ENCODE results near the gene ABCG8. TPM values are rescaled to one million over a fixed set of nuclear protein-coding genes. Genes with fewer than 3 reads are reported as not detected.

Gene ABCG8
- total and polyA plus RNA-seq, 10 of the 15 experiments (the other 5 are each of a cell fraction or from before 2014, with no cell fraction given) = not detected

GRCh38 chr2:43818761-43819160 lies 20.0 kb upstream of the ABCG8 start:
- no peak for FAIRE-seq
- DNase-seq (ENCODE audit: low read depth, low spot score) = no peak
- no TSS peak for BruUV-seq (replicated peaks)
- Histone ChIP-seq H3K9me3 (replicated peaks; ENCODE audit: control insufficient read depth, insufficient read depth, low read length) (no peaks in the 10 kb centered on the region), H3K27ac (ENCODE audit: control insufficient read depth, insufficient read depth) (no peak overlapping the region), H2AFZ (ENCODE audit: control insufficient read depth, low read depth, low read length) (no peak overlapping the region), H3K36me3 (ENCODE audit: control insufficient read depth in 2 of 2, insufficient read depth in 2 of 2, low read length in 1 of 2) (no peaks in the 10 kb centered on the region), H3K27me3 (replicated peaks in 1 of 2; ENCODE audit: control insufficient read depth in 2 of 2, insufficient read depth in 2 of 2, low read length in 1 of 2) (no peaks in the 10 kb centered on the region), H3K4me1 (ENCODE audit: control insufficient read depth, insufficient read depth, low read length) (no peaks in the 10 kb centered on the region), H3K79me2 (ENCODE audit: control insufficient read depth, insufficient read depth, low read length) (no peaks in the 10 kb centered on the region), H3K9ac (ENCODE audit: control insufficient read depth, insufficient read depth, low read length) (no peak overlapping the region), H4K20me1 (ENCODE audit: control insufficient read depth, insufficient read depth) (no peaks in the 10 kb centered on the region), H3K4me3 (no peak overlapping the region), H3K4me2 (ENCODE audit: control insufficient read depth, insufficient read depth) (no peak overlapping the region)
- WGBS (ENCODE audit: insufficient coverage, insufficient replicate concordance, low lambda C conversion rate, missing lambda C conversion rate) = 33% methylated on average over 5 of the region's 5 CpGs
- no peak for ATAC-seq
- ChIA-PET CTCF (no interaction called here), RAD21 (ENCODE audit: unreplicated experiment) (no interaction called here), POLR2A (no interaction called here), SMC1A (ENCODE audit: uncharacterized antibody, unreplicated experiment) (no interaction called here)
- TF ChIP-seq ZBTB4 (CRISPR knock-in tag; IDR thresholded peaks at IDR 0.05) (no peak), BHLHE40 (IDR thresholded peaks at IDR 0.05; ENCODE audit: borderline replicate concordance in 1 of 2, low read depth in 2 of 2, low read length in 1 of 2) (peak in 1 of 2 experiments; percentile 36; a peak in 1 of 4 replicates)
- intact Hi-C loops (cut with micrococcal nuclease; ENCODE audit: unreplicated experiment) (no loop called here), in situ Hi-C loops (cut with MboI) (no loop called here)

DNA sequence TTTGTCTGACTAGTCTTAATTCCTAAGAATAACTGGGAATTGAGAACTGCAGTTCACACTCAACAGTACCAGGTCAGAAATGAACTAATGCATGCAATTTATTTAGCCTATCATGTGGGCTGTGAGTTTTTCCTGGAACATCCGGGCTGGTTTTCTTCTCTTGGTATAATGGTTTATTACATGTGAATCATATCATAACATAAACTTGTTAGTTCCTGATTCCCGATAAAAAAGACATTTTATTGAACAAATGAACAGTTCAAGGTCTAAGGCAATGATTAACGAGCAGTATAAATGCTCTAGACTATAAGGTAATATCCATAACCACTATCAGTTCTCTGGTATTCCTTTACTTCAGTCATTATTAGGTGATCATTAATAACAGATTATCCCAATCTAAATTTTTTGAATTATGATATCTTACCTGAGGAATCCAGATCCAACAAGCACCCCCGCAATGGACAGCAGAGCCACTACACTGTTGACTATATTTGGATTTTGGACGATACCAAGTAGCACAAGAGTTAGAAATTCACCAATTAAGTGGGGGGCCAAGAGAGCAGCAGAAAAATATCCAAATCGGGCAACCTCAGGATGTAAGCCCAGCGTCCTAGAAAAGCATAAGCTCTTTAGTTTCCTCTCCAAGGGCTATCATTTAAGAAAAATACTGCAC lies 19.1 kb upstream of the ABCG8 start:
- Histone ChIP-seq H3K4me1 (ENCODE audit: control insufficient read depth, insufficient read depth, low read length) (no peaks in the 10 kb centered on the region), H3K9me3 (replicated peaks; ENCODE audit: control insufficient read depth, insufficient read depth, low read length) (no peaks in the 10 kb centered on the region), H3K79me2 (ENCODE audit: control insufficient read depth, insufficient read depth, low read length) (no peaks in the 10 kb centered on the region), H3K9ac (ENCODE audit: control insufficient read depth, insufficient read depth, low read length) (no peak overlapping the region), H4K20me1 (ENCODE audit: control insufficient read depth, insufficient read depth) (no peaks in the 10 kb centered on the region), H2AFZ (ENCODE audit: control insufficient read depth, low read depth, low read length) (no peak overlapping the region), H3K4me2 (ENCODE audit: control insufficient read depth, insufficient read depth) (no peak overlapping the region), H3K4me3 (no peak overlapping the region), H3K36me3 (ENCODE audit: control insufficient read depth in 2 of 2, insufficient read depth in 2 of 2, low read length in 1 of 2) (no peaks in the 10 kb centered on the region), H3K27ac (ENCODE audit: control insufficient read depth, insufficient read depth) (no peak overlapping the region), H3K27me3 (replicated peaks in 1 of 2; ENCODE audit: control insufficient read depth in 2 of 2, insufficient read depth in 2 of 2, low read length in 1 of 2) (no peaks in the 10 kb centered on the region)
- BruUV-seq (replicated peaks) = no TSS peak
- DNase-seq (ENCODE audit: low read depth, low spot score) (no peak), FAIRE-seq (no peak), ATAC-seq (no peak)
- 0 out of 2 replicates have a peak, but pooled peaks have one; percentile 10 for TF ChIP-seq FOXK2 (IDR thresholded peaks at IDR 0.05)
- TF ChIP-seq NKRF (conservative IDR thresholded peaks at IDR 0.05) = no peak
- TF ChIP-seq ASH2L (IDR thresholded peaks at IDR 0.05; ENCODE audit: borderline replicate concordance, low read depth) = no peak
- no peak for TF ChIP-seq BHLHE40 (IDR thresholded peaks at IDR 0.05; ENCODE audit: borderline replicate concordance in 1 of 2, low read depth in 2 of 2, low read length in 1 of 2)
- in situ Hi-C loops (cut with MboI) (no loop called here), intact Hi-C loops (cut with micrococcal nuclease; ENCODE audit: unreplicated experiment) (no loop called here)
- ChIA-PET POLR2A (no interaction called here), CTCF (no interaction called here), RAD21 (ENCODE audit: unreplicated experiment) (no interaction called here), SMC1A (ENCODE audit: uncharacterized antibody, unreplicated experiment) (no interaction called here)
- WGBS (ENCODE audit: insufficient coverage, insufficient replicate concordance, low lambda C conversion rate, missing lambda C conversion rate) = 52% methylated on average over 7 of the region's 7 CpGs
